WERI-Rb-1 (cell line): ENCODE measurements around the gene MAT2B.

Experiments used
- DNase-seq: peaks from one replicate; pipeline ENCODE4 v3.0.0-alpha.2; 2020
- H3K27ac ChIP-seq: fragments of 250-450 bp; sonication (Bioruptor Pico); 2 replicates; pipeline ENCODE4 v1.5.1; 2020; ENCODE audit warnings: mild to moderate bottlenecking, moderate library complexity
- H3K27me3 ChIP-seq: fragments of 250-450 bp; sonication (Bioruptor Pico); 2 replicates; pipeline ENCODE4 v1.5.1; 2021; ENCODE audit warnings: mild to moderate bottlenecking, low read depth, moderate library complexity; ENCODE audit not compliant: insufficient read depth, severe bottlenecking
- H3K36me3 ChIP-seq: fragments of 250-450 bp; sonication (Bioruptor Pico); 2 replicates; pipeline ENCODE4 v1.5.1; 2020; ENCODE audit warnings: mild to moderate bottlenecking, moderate library complexity
- H3K4me3 ChIP-seq: 2 replicates; pipeline ENCODE4 v1.5.1; 2011; ENCODE audit warnings: low read depth, mild to moderate bottlenecking, control low read depth, low read length
- H3K9me3 ChIP-seq: fragments of 250-450 bp; sonication (Bioruptor Pico); 2 replicates; pipeline ENCODE4 v1.5.1; 2021; ENCODE audit warnings: mild to moderate bottlenecking, moderate library complexity; ENCODE audit not compliant: severe bottlenecking
- TF ChIP-seq, protein P1 (sequence below): IDR thresholded peaks from 2 replicates; pipeline ENCODE4 v1.5.1; 2011; ENCODE audit warnings: low read depth, mild to moderate bottlenecking, control low read depth, inconsistent platforms, low read length

MAT2B gene

DNA sequence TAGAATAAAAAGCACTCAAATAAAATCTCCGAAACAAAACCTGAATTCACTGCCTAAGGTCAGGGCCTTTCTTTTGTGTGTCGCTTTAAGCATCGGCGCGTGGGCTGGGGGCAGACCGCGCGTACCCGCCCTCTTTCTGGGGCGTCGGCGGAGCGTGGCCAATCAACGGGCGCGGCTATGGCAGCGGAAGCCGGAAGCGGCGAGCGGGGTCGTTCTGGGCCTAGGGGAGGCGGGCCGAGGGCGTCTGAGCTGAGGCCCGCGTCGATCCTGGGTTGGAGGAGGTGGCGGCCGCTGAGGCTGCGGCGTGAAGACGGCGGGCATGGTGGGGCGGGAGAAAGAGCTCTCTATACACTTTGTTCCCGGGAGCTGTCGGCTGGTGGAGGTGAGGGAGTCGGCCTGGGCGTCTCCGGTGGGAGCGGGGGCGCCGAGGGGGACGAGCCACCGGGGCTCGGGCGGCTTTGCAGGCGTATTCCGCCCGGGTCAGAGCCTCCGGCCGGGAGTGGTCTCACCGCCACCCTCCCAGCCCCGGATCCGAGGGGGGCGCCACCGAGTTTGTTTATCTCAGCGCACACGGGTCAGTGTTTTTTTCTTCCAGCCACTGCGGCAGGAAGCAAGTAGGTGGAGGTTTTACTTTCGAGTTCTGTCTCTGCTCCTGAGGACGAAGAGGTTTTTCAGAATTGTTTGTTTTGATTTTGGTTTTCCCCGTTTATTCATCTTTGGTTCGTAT lies at the start of gene MAT2B:
TSS of gene MAT2B (plus strand) at position 252 of the 727 bp plus-strand sequence. CDS start at position 320, 68 bp downstream.
- no peaks in the 10 kb centered on the region for H3K27me3 ChIP-seq
- peak within 1 kb of the TSS; percentile 86 for H3K4me3 ChIP-seq
- peak; percentile 96 for DNase-seq
- no peaks in the 10 kb centered on the region for H3K9me3 ChIP-seq
- peaks cover 3% of the 10 kb centered on the region; the same call in 1 of the 2 replicates for H3K36me3 ChIP-seq
- peak within 1 kb of the TSS; percentile 91 for H3K27ac ChIP-seq
- TF ChIP-seq, protein P1, sequence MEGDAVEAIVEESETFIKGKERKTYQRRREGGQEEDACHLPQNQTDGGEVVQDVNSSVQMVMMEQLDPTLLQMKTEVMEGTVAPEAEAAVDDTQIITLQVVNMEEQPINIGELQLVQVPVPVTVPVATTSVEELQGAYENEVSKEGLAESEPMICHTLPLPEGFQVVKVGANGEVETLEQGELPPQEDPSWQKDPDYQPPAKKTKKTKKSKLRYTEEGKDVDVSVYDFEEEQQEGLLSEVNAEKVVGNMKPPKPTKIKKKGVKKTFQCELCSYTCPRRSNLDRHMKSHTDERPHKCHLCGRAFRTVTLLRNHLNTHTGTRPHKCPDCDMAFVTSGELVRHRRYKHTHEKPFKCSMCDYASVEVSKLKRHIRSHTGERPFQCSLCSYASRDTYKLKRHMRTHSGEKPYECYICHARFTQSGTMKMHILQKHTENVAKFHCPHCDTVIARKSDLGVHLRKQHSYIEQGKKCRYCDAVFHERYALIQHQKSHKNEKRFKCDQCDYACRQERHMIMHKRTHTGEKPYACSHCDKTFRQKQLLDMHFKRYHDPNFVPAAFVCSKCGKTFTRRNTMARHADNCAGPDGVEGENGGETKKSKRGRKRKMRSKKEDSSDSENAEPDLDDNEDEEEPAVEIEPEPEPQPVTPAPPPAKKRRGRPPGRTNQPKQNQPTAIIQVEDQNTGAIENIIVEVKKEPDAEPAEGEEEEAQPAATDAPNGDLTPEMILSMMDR: peak; percentile 58

DNA sequence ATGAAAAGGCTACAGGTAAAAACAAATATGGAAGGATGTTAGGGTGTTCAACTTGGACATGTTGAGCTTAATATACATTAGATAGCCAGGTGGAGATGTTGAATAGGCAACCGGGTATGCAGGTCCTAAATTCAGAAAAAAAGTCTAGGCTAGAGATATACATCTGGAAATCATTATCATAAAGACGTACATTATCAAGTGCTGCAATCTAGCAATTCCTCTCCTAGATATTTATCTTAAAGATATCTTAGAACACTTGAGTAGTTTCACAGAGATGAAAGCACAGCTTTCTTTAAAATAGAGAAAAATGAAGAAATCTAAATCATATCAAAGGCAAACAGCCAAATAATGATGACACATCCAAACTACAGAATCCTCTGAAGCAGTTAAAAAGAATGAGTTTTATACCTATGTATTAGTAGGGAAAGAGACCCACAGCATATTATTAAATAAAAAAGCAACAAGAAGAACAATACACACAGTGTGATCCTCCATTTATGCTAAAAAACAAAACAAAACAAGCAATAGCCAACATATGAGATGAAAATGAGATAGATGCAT lies 49.3 kb upstream of the MAT2B start:
- Histone ChIP-seq H3K27ac (no peak overlapping the region), H3K36me3 (peaks cover 42% of the 10 kb centered on the region), H3K27me3 (no peaks in the 10 kb centered on the region), H3K9me3 (no peaks in the 10 kb centered on the region), H3K4me3 (no peak overlapping the region)
- TF ChIP-seq, protein P1: no peak
- no peak for DNase-seq

DNA sequence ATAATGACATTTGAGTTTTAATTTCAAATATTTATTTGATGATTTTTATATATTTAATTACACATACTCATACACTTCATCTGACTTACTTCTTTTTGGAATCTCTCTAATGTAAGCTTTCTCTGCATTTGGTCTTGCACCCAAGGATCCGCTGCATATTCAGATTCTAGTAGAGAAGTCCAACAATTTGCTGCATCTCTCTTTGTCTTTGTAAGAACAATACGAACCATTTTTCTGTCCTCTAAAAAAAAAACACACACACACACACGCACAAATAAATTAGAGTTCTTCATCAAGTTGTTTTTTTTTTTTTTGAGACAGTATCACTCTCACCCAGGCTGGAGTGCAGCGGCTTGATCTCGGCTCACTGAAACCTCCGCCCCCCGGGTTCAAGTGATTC lies 48.6 kb upstream of the MAT2B start:
- TF ChIP-seq, protein P1: no peak
- Histone ChIP-seq H3K27ac (no peak overlapping the region), H3K4me3 (no peak overlapping the region), H3K36me3 (peaks cover 39% of the 10 kb centered on the region), H3K27me3 (no peaks in the 10 kb centered on the region), H3K9me3 (no peaks in the 10 kb centered on the region)
- DNase-seq: no peak

DNA sequence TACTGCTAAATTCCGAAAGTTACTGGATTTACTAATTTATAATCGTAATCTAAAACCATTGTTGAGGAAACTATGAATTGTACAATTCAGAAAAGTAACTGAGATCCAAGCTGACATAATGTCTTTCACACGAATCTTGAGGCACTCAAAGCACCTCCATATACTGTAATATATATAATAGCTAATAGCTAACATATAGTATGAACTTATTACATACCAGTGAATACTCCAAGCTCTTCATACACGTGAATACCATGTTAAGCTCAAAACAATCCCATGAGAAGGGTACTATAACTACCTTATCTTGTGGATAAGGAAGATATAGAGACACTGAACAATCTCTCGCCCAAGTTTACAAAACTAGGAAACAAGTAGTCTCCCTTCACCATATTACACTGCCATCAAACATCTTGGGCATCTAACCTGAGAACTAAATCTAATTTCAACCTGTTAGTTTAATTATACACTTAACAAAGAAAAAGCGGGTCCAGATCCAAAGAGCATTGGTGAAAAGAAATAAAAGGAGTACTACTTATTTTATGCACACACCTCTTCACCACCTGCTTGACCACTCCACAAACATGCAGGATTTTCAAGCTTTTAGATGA lies 46.5 kb upstream of the MAT2B start:
- Histone ChIP-seq H3K27me3 (no peaks in the 10 kb centered on the region), H3K27ac (peak overlapping the region; percentile 99), H3K36me3 (peaks cover 20% of the 10 kb centered on the region), H3K4me3 (peak overlapping the region; percentile 78), H3K9me3 (no peaks in the 10 kb centered on the region)
- DNase-seq: no peak
- TF ChIP-seq, protein P1: no peak

DNA sequence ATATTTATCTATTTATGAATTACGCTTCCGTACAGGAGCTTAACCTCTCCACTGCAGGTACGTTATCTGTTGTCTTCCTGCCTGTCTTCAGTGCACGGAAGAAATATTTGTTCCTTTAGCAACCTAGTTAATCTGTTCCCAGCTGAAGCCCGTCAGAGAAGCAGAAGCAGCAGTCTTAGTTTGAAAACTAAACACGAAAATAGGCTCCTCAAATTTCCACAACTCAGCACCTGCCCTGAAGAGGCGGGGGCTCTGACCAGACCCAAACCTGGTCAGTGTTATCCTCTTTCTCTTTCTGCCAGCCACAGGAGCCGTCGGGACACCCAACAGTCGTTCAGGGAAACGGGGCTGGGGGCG lies 46.0 kb upstream of the MAT2B start:
- no peaks in the 10 kb centered on the region for H3K27me3 ChIP-seq
- H3K9me3 ChIP-seq: no peaks in the 10 kb centered on the region
- peak overlapping the region; percentile 78 for H3K4me3 ChIP-seq
- DNase-seq: no peak
- H3K36me3 ChIP-seq: peaks cover 19% of the 10 kb centered on the region
- peak overlapping the region; percentile 99 for H3K27ac ChIP-seq
- TF ChIP-seq, protein P1: no peak
